Endothelial cell of umbilical vein (primary cell): ENCODE measurements around the gene TMEM229B. TPM values are rescaled to one million over a fixed set of nuclear protein-coding genes. Genes with fewer than 3 reads are reported as not detected.

Experiments
- BruUV-seq: library from RNA; stranded (reverse); fragments of 400-500 nt; replicated peaks from 2 replicates; lab custom pipeline; 2021; lab: Mats Ljungman, UMichigan
- CTCF ChIA-PET: fragments of 300-600, 350-600 bp; sonication (Branson Sonifier 250); formaldehyde crosslinking; loops from one replicate; lab custom pipeline; 2021; ENCODE audit warnings: antibody characterized with exemption, inconsistent platforms; lab: Charles Lee
- POLR2A ChIA-PET: fragments of 300-600, 350-600 bp; sonication (Branson Sonifier 250); formaldehyde crosslinking; loops from one replicate; lab custom pipeline; 2021; ENCODE audit warnings: antibody characterized with exemption, inconsistent platforms; lab: Charles Lee
- DNase-seq: peaks from one replicate; pipeline ENCODE4 v3.0.0-alpha.2; 2011; ENCODE audit warnings: low read depth, low spot score
- FAIRE-seq: peaks from 2 replicates; lab custom pipeline; 2011; peaks lifted over from hg19 to GRCh38; lab: Jason Lieb, UNC
- H2AFZ ChIP-seq: 2 replicates; pipeline ENCODE4 v1.6.0; 2012; ENCODE audit warnings: low read depth, low read length, control low read depth, inconsistent platforms
- H3K27ac ChIP-seq: 2 replicates; pipeline ENCODE4 v1.5.1; 2011; ENCODE audit warnings: low read depth, mild to moderate bottlenecking, control low read depth, low read length, moderate library complexity; ENCODE audit not compliant: insufficient read depth
- H3K27me3 ChIP-seq, 2 experiments: 2 replicates each; pipeline versions ENCODE4 v1.6.0 to v1.6.1; 2011; ENCODE audit warnings: low read length in 2 of 2, mixed read lengths in 1 of 2; ENCODE audit not compliant: control insufficient read depth in 2 of 2, insufficient read depth in 2 of 2
- H3K36me3 ChIP-seq, 2 experiments: 2 replicates in 1 of 2; 3 replicates in 1 of 2; pipeline ENCODE4 v1.5.1; 2011; ENCODE audit warnings: low read length in 2 of 2, mild to moderate bottlenecking in 1 of 2, moderate library complexity in 1 of 2; ENCODE audit not compliant: control insufficient read depth in 2 of 2, insufficient read depth in 2 of 2; ENCODE audit errors: extremely low read depth in 1 of 2
- H3K4me1 ChIP-seq: 3 replicates; pipeline ENCODE4 v1.5.1; 2011; ENCODE audit warnings: mild to moderate bottlenecking, low read length; ENCODE audit not compliant: control insufficient read depth, insufficient read depth; ENCODE audit errors: extremely low read depth
- H3K4me2 ChIP-seq: 2 replicates; pipeline ENCODE4 v1.6.1; 2011; ENCODE audit warnings: low read length, control low read depth, mixed read lengths; ENCODE audit not compliant: insufficient read depth
- H3K4me3 ChIP-seq, 3 experiments: fragments of 200-600 bp in 1 of 3; sonication (generic), shearing (Covaris generic) in 1 of 3; replicated peaks in 1 of 3; 2 replicates each; pipeline ENCODE4 v1.5.1; 2011 to 2016; ENCODE audit warnings: control low read depth in 3 of 3, low read length in 3 of 3, mild to moderate bottlenecking in 2 of 3, inconsistent platforms in 1 of 3, low read depth in 1 of 3, moderate library complexity in 1 of 3; ENCODE audit not compliant: insufficient read depth in 1 of 3
- H3K79me2 ChIP-seq: 2 replicates; pipeline ENCODE4 v1.6.0; 2012; ENCODE audit warnings: low read length, inconsistent platforms; ENCODE audit not compliant: control insufficient read depth, insufficient read depth
- H3K9ac ChIP-seq: replicated peaks from 2 replicates; pipeline ENCODE3; 2011; ENCODE audit warnings: low read length, control low read depth; ENCODE audit not compliant: insufficient read depth; ENCODE audit errors: extremely low read depth
- H3K9me1 ChIP-seq: replicated peaks from 3 replicates; pipeline ENCODE4 v1.6.0; 2011; ENCODE audit warnings: mild to moderate bottlenecking, low read length; ENCODE audit not compliant: control insufficient read depth, insufficient read depth; ENCODE audit errors: extremely low read depth
- H3K9me3 ChIP-seq: replicated peaks from 2 replicates; pipeline ENCODE4 v1.5.1; 2012; ENCODE audit warnings: low read length, inconsistent platforms; ENCODE audit not compliant: control insufficient read depth, insufficient read depth
- H4K20me1 ChIP-seq: replicated peaks from 2 replicates; pipeline ENCODE3; 2011; ENCODE audit warnings: mild to moderate bottlenecking, low read length; ENCODE audit not compliant: control insufficient read depth, insufficient read depth; ENCODE audit errors: extremely low read depth
- CTCF ChIP-seq, 2 donors: IDR thresholded peaks; 1 replicate in 1 of 2; 2 replicates in 1 of 2; pipeline ENCODE4 v1.5.1; 2011; ENCODE audit warnings: low read length in 2 of 2, mild to moderate bottlenecking in 2 of 2, moderate library complexity in 2 of 2, control low read depth in 1 of 2, inconsistent platforms in 1 of 2, low read depth in 1 of 2; ENCODE audit not compliant: insufficient read depth in 1 of 2; ENCODE audit errors: extremely low read depth in 1 of 2
- EZH2 ChIP-seq: IDR thresholded peaks from 2 replicates; pipeline ENCODE4 v1.6.1; 2012; ENCODE audit warnings: borderline replicate concordance, low read depth, mild to moderate bottlenecking, moderate library complexity, low read length, inconsistent platforms; ENCODE audit not compliant: severe bottlenecking
- FOS ChIP-seq: IDR thresholded peaks from 2 replicates; pipeline ENCODE4 v1.6.1; 2011; ENCODE audit warnings: mild to moderate bottlenecking, low read length, moderate library complexity, borderline replicate concordance; ENCODE audit not compliant: insufficient read depth
- GATA2 ChIP-seq: IDR thresholded peaks from 2 replicates; pipeline ENCODE4 v1.7.0; 2011; ENCODE audit warnings: low read depth, mild to moderate bottlenecking, moderate library complexity, mixed read lengths, low read length; ENCODE audit not compliant: insufficient read length, insufficient read depth
- JUN ChIP-seq: IDR thresholded peaks from 2 replicates; pipeline ENCODE4 v1.6.1; 2011; ENCODE audit warnings: borderline replicate concordance, low read depth; ENCODE audit not compliant: insufficient read length, insufficient read depth
- MAX ChIP-seq: IDR thresholded peaks from 2 replicates; pipeline ENCODE4 v1.6.1; 2011; ENCODE audit not compliant: insufficient read depth, insufficient read length
- MYC ChIP-seq: IDR thresholded peaks from one replicate; pipeline ENCODE4 v1.6.1; 2011; ENCODE audit warnings: mild to moderate bottlenecking, low read depth, low read length
- POLR2A ChIP-seq: IDR thresholded peaks from 2 replicates; pipeline ENCODE4 v1.6.1; 2012; ENCODE audit warnings: low read depth, mild to moderate bottlenecking, control low read depth, low read length
- POLR2AphosphoS5 ChIP-seq: IDR thresholded peaks from 2 replicates; pipeline ENCODE4 v1.6.1; 2012; ENCODE audit warnings: low read depth, mild to moderate bottlenecking, control low read depth, low read length, moderate library complexity; ENCODE audit not compliant: insufficient read depth
- dilution Hi-C: fragments of 300-500 bp; cut with MboI; formaldehyde crosslinking; loops from one replicate; pipeline ENCODE4 v1.15.0; 2019; ENCODE audit warnings: low sequenced_read_pairs; ENCODE audit not compliant: extremely low pct_ligation_motif_present
- intact Hi-C: fragments of 100-400 bp; cut with micrococcal nuclease; formaldehyde crosslinking; loops from one replicate; pipeline ENCODE4 v1.10.0; 2022
- polyA plus RNA-seq, 4 experiments: library from polyadenylated mRNA; depleted of rRNA in 3 of 4; stranded (reverse) in 3 of 4; unstranded in 1 of 4; fragments of >200 nt; gene quantifications; 2 replicates each; pipeline versions ENCODE4 v1.2.1 to v1.2.3, GENCODE V29; 2011 to 2012; ENCODE audit warnings: missing spikeins in 1 of 4
- total RNA-seq: library from RNA; stranded (reverse); gene quantifications from 2 replicates; pipeline ENCODE4 v1.2.3, GENCODE V29; 2021

Gene TMEM229B
- total and polyA plus RNA-seq, 2 donors (not counting 3 experiments of a cell fraction or from before 2014, with no cell fraction given): 0.03 TPM; not detected in 1

GRCh38 chr14:67529947-67530935 is 41.7 kb upstream of the TMEM229B start:
- DNase-seq: no peak
- POLR2A ChIA-PET: no interaction called here
- TF ChIP-seq FOS: no peak
- TF ChIP-seq MYC: no peak
- no peak for TF ChIP-seq EZH2
- no peak for TF ChIP-seq GATA2
- TF ChIP-seq JUN: no peak
- TF ChIP-seq CTCF (IDR thresholded peaks at IDR 0.05; ENCODE audit: extremely low read depth in 1 of 2, insufficient read depth in 1 of 2, low read depth in 1 of 2, low read length in 2 of 2): no peak
- no peak for TF ChIP-seq POLR2A
- no peak for TF ChIP-seq POLR2AphosphoS5
- TF ChIP-seq MAX: no peak
- H3K4me1 ChIP-seq: peaks cover 2% of the 10 kb centered on the region
- no peak overlapping the region for H3K4me2 ChIP-seq
- H3K9me1 ChIP-seq: no peaks in the 10 kb centered on the region
- no peak overlapping the region for H3K4me3 ChIP-seq
- no peak overlapping the region for H3K27ac ChIP-seq
- H2AFZ ChIP-seq: no peak overlapping the region
- no peaks in the 10 kb centered on the region for H3K79me2 ChIP-seq
- no peak for FAIRE-seq
- CTCF ChIA-PET: interaction anchor here (0.9 to 3.0 kb wide), 6 partner anchors 9 to 174 kb away, joined by 3 to 23 read pairs (median 5); no protein-coding TSS in a partner anchor
- H3K9ac ChIP-seq: no peak overlapping the region
- dilution Hi-C loops (no loop called here), intact Hi-C loops (no loop called here)
- no peaks in the 10 kb centered on the region for H3K9me3 ChIP-seq
- H3K36me3 ChIP-seq: no peaks in the 10 kb centered on the region
- no peaks in the 10 kb centered on the region for H4K20me1 ChIP-seq
- BruUV-seq: no TSS peak
- peaks cover 22 to 32% of the 10 kb centered on the region in 2 experiments for H3K27me3 ChIP-seq
